ENCODE data around the gene EPHA2. TPM values are rescaled to one million over a fixed set of nuclear protein-coding genes. Genes with fewer than 3 reads are reported as not detected.
A peak's percentile ranks its signal among the peaks of the same experiment; 100 is the strongest.

EPHA2 gene
- total and polyA plus RNA-seq, 3 donors from 2014 or later = 5.1 to 14.1 (median 5.7) TPM

- Histone ChIP-seq H3K36me3 (ENCODE audit: low read depth, missing control alignments) (no peaks in the 10 kb centered on the region), H3K27ac (peak overlapping the region; percentile 76 to 89), H3K27me3 (no peaks in the 10 kb centered on the region), H3K4me1 (peaks cover 40% of the 10 kb centered on the region), H3K4me3 (no peak overlapping the region), H3K9me3 (no peaks in the 10 kb centered on the region)
- intact Hi-C loops (cut with DNase I; ENCODE audit: low total_unique reads) = no loop called here
- DNase-seq = no peak
- TF ChIP-seq POLR2A (IDR thresholded peaks at IDR 0.05) (no peak), CTCF (IDR thresholded peaks at IDR 0.05) (no peak)
- WGBS, 2 donors = 76 to 81% methylated on average over 7 of the region's 7 CpGs
Observed at GRCh38 chr1:16176653-16177052, 20.8 kb upstream of the EPHA2 start.

- TF ChIP-seq POLR2A (IDR thresholded peaks at IDR 0.05) = no peak
- no peak for TF ChIP-seq CTCF (IDR thresholded peaks at IDR 0.05)
- peaks cover 35% of the 10 kb centered on the region for H3K4me1 ChIP-seq
- intact Hi-C loops (cut with DNase I; ENCODE audit: low total_unique reads) = no loop called here
- WGBS, 2 donors = 21 to 22% methylated on average over 15 of the region's 24 CpGs
- H3K27me3 ChIP-seq = no peaks in the 10 kb centered on the region
- H3K36me3 ChIP-seq (ENCODE audit: low read depth, missing control alignments) = no peaks in the 10 kb centered on the region
- H3K9me3 ChIP-seq = no peaks in the 10 kb centered on the region
- H3K4me3 ChIP-seq = no peak overlapping the region
- peak overlapping the region; percentile 76 to 89 for H3K27ac ChIP-seq
- DNase-seq = peak; percentile 92
Observed at GRCh38 chr1:16175610-16176553, 20.0 kb upstream of the EPHA2 start.

GRCh38 chr1:16174886-16175598 lies 19.2 kb upstream of the EPHA2 start:
- WGBS, 2 donors = 68 to 75% methylated on average over 5 to 22 of the region's 22 CpGs
- peaks cover 35% of the 10 kb centered on the region for H3K4me1 ChIP-seq

GRCh38 chr1:16174261-16174868 lies 18.5 kb upstream of the EPHA2 start:
- WGBS, 2 donors = 72 to 83% methylated on average over 7 to 9 of the region's 9 CpGs
- no peaks in the 10 kb centered on the region for H3K36me3 ChIP-seq (ENCODE audit: low read depth, missing control alignments)
- TF ChIP-seq POLR2A (IDR thresholded peaks at IDR 0.05) = no peak
- TF ChIP-seq CTCF (IDR thresholded peaks at IDR 0.05) = no peak
- H3K4me1 ChIP-seq = peaks cover 35% of the 10 kb centered on the region
- no peak overlapping the region for H3K4me3 ChIP-seq
- no peaks in the 10 kb centered on the region for H3K9me3 ChIP-seq
- intact Hi-C loops (cut with DNase I; ENCODE audit: low total_unique reads) = no loop called here
- H3K27ac ChIP-seq = no peak overlapping the region
- DNase-seq = no peak
- no peaks in the 10 kb centered on the region for H3K27me3 ChIP-seq

More at GRCh38 chr1:16174886-16175598, 19.2 kb upstream of the EPHA2 start:
- TF ChIP-seq CTCF (IDR thresholded peaks at IDR 0.05) (no peak), POLR2A (IDR thresholded peaks at IDR 0.05) (no peak)
- no peaks in the 10 kb centered on the region for H3K36me3 ChIP-seq (ENCODE audit: low read depth, missing control alignments)
- no peak overlapping the region for H3K4me3 ChIP-seq
- peak overlapping the region; percentile 76 to 89 for H3K27ac ChIP-seq
- no peaks in the 10 kb centered on the region for H3K27me3 ChIP-seq
- no peak for DNase-seq
- no peaks in the 10 kb centered on the region for H3K9me3 ChIP-seq
- intact Hi-C loops (cut with DNase I; ENCODE audit: low total_unique reads) = no loop called here

Data from testis (tissue), 3 donors.